Fibroblast of lung (primary cell): ENCODE data around the gene SLC23A2.

ENCODE experiments used
- CTCF ChIP-seq, 2 donors: IDR thresholded peaks in 1 of 2; conservative IDR thresholded peaks in 1 of 2; 1 replicate in 1 of 2; 2 replicates in 1 of 2; pipeline ENCODE4 v1.5.1; 2011 to 2012; ENCODE audit warnings: low read length in 2 of 2, control low read depth in 1 of 2, inconsistent platforms in 1 of 2, low read depth in 1 of 2, mild to moderate bottlenecking in 1 of 2
- EZH2 ChIP-seq: IDR thresholded peaks from 2 replicates; pipeline ENCODE4 v1.5.1; 2012; ENCODE audit warnings: low read length, control low read depth, mild to moderate bottlenecking; ENCODE audit errors: missing control alignments

GRCh38 chr20:4866429-4866828 is 134.9 kb downstream of the SLC23A2 start:
- TF ChIP-seq CTCF (conservative IDR thresholded peaks at IDR 0.05 in 1 of 2, IDR thresholded peaks at IDR 0.05 in 1 of 2; ENCODE audit: low read depth in 1 of 2, low read length in 2 of 2) (no peak), EZH2 (no peak)
